ENCODE data around the gene GOLGA2. TPM values are rescaled to one million over a fixed set of nuclear protein-coding genes. Genes with fewer than 3 reads are reported as not detected.

GOLGA2 gene
- total RNA-seq, 2 experiments from 2014 or later, result 28.4 to 29.4 TPM

GRCh38 chr9:128316421-128316820, 40.6 kb upstream of the GOLGA2 start:
- DNase-seq (no peak), ATAC-seq (no peak)
- H3K36me3 Mint-ChIP-seq (ENCODE audit: low read depth), result peaks cover 15% of the 10 kb centered on the region
- no peak overlapping the region for H3K4me3 Mint-ChIP-seq
- ChIA-PET CTCF (no interaction called here), POLR2A (no interaction called here)
- intact Hi-C loops (cut with DNase I, micrococcal nuclease), result no loop called here
- H3K27ac Mint-ChIP-seq, result no peak overlapping the region
- no peaks in the 10 kb centered on the region for H3K27me3 Mint-ChIP-seq
- no peaks in the 10 kb centered on the region for H3K9me3 Mint-ChIP-seq (ENCODE audit: low read depth)
- H3K4me1 Mint-ChIP-seq, result no peaks in the 10 kb centered on the region

GRCh38 chr9:128314697-128315096, 38.9 kb upstream of the GOLGA2 start:
- ChIA-PET CTCF (interaction anchor here (0.6 kb wide), 1 partner anchor 47 kb away, joined by 3 read pairs; no protein-coding TSS in a partner anchor), POLR2A (interaction anchor here (0.7 kb wide), 1 partner anchor 14 kb away, joined by 3 read pairs; no protein-coding TSS in a partner anchor)
- Mint-ChIP-seq H3K9me3 (ENCODE audit: low read depth) (no peaks in the 10 kb centered on the region), H3K36me3 (ENCODE audit: low read depth) (peaks cover 21% of the 10 kb centered on the region), H3K27me3 (no peaks in the 10 kb centered on the region), H3K4me1 (no peaks in the 10 kb centered on the region), H3K27ac (no peak overlapping the region), H3K4me3 (no peak overlapping the region)
- ATAC-seq (no peak), DNase-seq (no peak)
- intact Hi-C loops (cut with DNase I, micrococcal nuclease), result no loop called here

GRCh38 chr9:128310461-128310860, 34.7 kb upstream of the GOLGA2 start:
- no peak overlapping the region for H3K27ac Mint-ChIP-seq
- POLR2A ChIA-PET, result interaction anchor here (0.7 kb wide), 1 partner anchor 11 kb away, joined by 3 read pairs; no protein-coding TSS in a partner anchor

GRCh38 chr9:128309551-128309950, 33.7 kb upstream of the GOLGA2 start:
- intact Hi-C loops (cut with DNase I, micrococcal nuclease), result no loop called here
- H3K9me3 Mint-ChIP-seq (ENCODE audit: low read depth), result no peaks in the 10 kb centered on the region

More at GRCh38 chr9:128310461-128310860, 34.7 kb upstream of the GOLGA2 start:
- CTCF ChIA-PET, result interaction anchor here (0.6 kb wide), 1 partner anchor 35 kb away, joined by 3 read pairs; the partner anchor contains the start of genes GOLGA2 and SWI5
- Mint-ChIP-seq H3K4me1 (no peaks in the 10 kb centered on the region), H3K27me3 (no peaks in the 10 kb centered on the region), H3K4me3 (no peak overlapping the region), H3K9me3 (ENCODE audit: low read depth) (no peaks in the 10 kb centered on the region), H3K36me3 (ENCODE audit: low read depth) (peaks cover 16% of the 10 kb centered on the region)
- ATAC-seq (no peak), DNase-seq (no peak)
- intact Hi-C loops (cut with DNase I, micrococcal nuclease), result no loop called here

GRCh38 chr9:128304971-128305288, 29.1 kb upstream of the GOLGA2 start:
- intact Hi-C loops (cut with DNase I, micrococcal nuclease), result no loop called here
- Mint-ChIP-seq H3K4me3 (no peak overlapping the region), H3K27ac (no peak overlapping the region), H3K27me3 (no peaks in the 10 kb centered on the region), H3K9me3 (ENCODE audit: low read depth) (no peaks in the 10 kb centered on the region), H3K4me1 (no peaks in the 10 kb centered on the region), H3K36me3 (ENCODE audit: low read depth) (peaks cover 8% of the 10 kb centered on the region)
- ATAC-seq (no peak), DNase-seq (no peak)
- CTCF ChIA-PET, result interaction anchor here (0.5 to 1.6 kb wide), 3 partner anchors 53 to 453 kb away, joined by 3 read pairs; no protein-coding TSS in a partner anchor
- POLR2A ChIA-PET, result no interaction called here

More at GRCh38 chr9:128309551-128309950, 33.7 kb upstream of the GOLGA2 start:
- POLR2A ChIA-PET, result no interaction called here
- no peak for ATAC-seq
- Mint-ChIP-seq H3K27me3 (no peaks in the 10 kb centered on the region), H3K4me3 (no peak overlapping the region), H3K36me3 (ENCODE audit: low read depth) (peaks cover 16% of the 10 kb centered on the region), H3K27ac (no peak overlapping the region), H3K4me1 (no peaks in the 10 kb centered on the region)
- DNase-seq, result no peak
- CTCF ChIA-PET, result interaction anchor here (0.6 kb wide), 1 partner anchor 200 kb away, joined by 4 read pairs; no protein-coding TSS in a partner anchor

GRCh38 chr9:128304136-128304970, 28.5 kb upstream of the GOLGA2 start:
- H3K36me3 Mint-ChIP-seq (ENCODE audit: low read depth), result peaks cover 6% of the 10 kb centered on the region
- no peak overlapping the region for H3K27ac Mint-ChIP-seq
- no peaks in the 10 kb centered on the region for H3K27me3 Mint-ChIP-seq
- ChIA-PET POLR2A (no interaction called here), CTCF (interaction anchor here (0.5 to 1.6 kb wide), 5 partner anchors 9 to 454 kb away, joined by 3 to 5 read pairs (median 3); partner anchors contain the start of gene URM1)
- no peak for DNase-seq
- H3K4me3 Mint-ChIP-seq, result no peak overlapping the region
- H3K4me1 Mint-ChIP-seq, result no peaks in the 10 kb centered on the region
- H3K9me3 Mint-ChIP-seq (ENCODE audit: low read depth), result no peaks in the 10 kb centered on the region
- intact Hi-C loops (cut with DNase I, micrococcal nuclease), result no loop called here
- ATAC-seq, result no peak

GRCh38 chr9:128298535-128299482, 23.0 kb upstream of the GOLGA2 start:
- Mint-ChIP-seq H3K9me3 (ENCODE audit: low read depth) (no peaks in the 10 kb centered on the region), H3K27ac (no peak overlapping the region), H3K4me1 (no peaks in the 10 kb centered on the region), H3K27me3 (no peaks in the 10 kb centered on the region), H3K4me3 (no peak overlapping the region), H3K36me3 (ENCODE audit: low read depth) (no peaks in the 10 kb centered on the region)
- no peak for ATAC-seq
- POLR2A ChIA-PET, result interaction anchor here (0.6 kb wide), 2 partner anchors 136 to 647 kb away, joined by 4 read pairs; no protein-coding TSS in a partner anchor
- CTCF ChIA-PET, result interaction anchor here (0.6 to 1.5 kb wide), 6 partner anchors 15 to 130 kb away, joined by 3 to 6 read pairs (median 4); partner anchors contain the start of gene TRUB2
- intact Hi-C loops (cut with DNase I, micrococcal nuclease), result loop anchor here (5.0 to 10.0 kb wide), 2 partner anchors 43 to 296 kb away; partner anchors contain the start of gene SLC27A4 (in 1 of the 2)
- no peak for DNase-seq

- ATAC-seq (no peak), DNase-seq (no peak)
- ChIA-PET POLR2A (no interaction called here), CTCF (interaction anchor here (1.4 to 2.1 kb wide), 3 partner anchors 9 to 117 kb away, joined by 4 read pairs; no protein-coding TSS in a partner anchor)
- Mint-ChIP-seq H3K36me3 (ENCODE audit: low read depth) (no peaks in the 10 kb centered on the region), H3K27ac (no peak overlapping the region), H3K4me3 (no peak overlapping the region), H3K9me3 (ENCODE audit: low read depth) (no peaks in the 10 kb centered on the region), H3K27me3 (no peaks in the 10 kb centered on the region), H3K4me1 (no peaks in the 10 kb centered on the region)
- intact Hi-C loops (cut with DNase I, micrococcal nuclease), result loop anchor here (5.0 to 10.0 kb wide), 2 partner anchors 45 to 298 kb away; partner anchors contain the start of gene SLC27A4 (in 1 of the 2)
These were observed 21.5 kb upstream of the GOLGA2 start for GRCh38 chr9:128297221-128297773.

- Mint-ChIP-seq H3K27ac (no peak overlapping the region), H3K4me1 (no peaks in the 10 kb centered on the region), H3K27me3 (no peaks in the 10 kb centered on the region), H3K9me3 (ENCODE audit: low read depth) (no peaks in the 10 kb centered on the region), H3K4me3 (no peak overlapping the region), H3K36me3 (ENCODE audit: low read depth) (no peaks in the 10 kb centered on the region)
- ATAC-seq (no peak), DNase-seq (no peak)
- intact Hi-C loops (cut with DNase I, micrococcal nuclease), result loop anchor here (5.0 to 10.0 kb wide), 2 partner anchors 46 to 298 kb away; partner anchors contain the start of gene SLC27A4 (in 1 of the 2)
- ChIA-PET POLR2A (no interaction called here), CTCF (interaction anchor here (1.4 to 2.1 kb wide), 5 partner anchors 7 to 118 kb away, joined by 3 to 5 read pairs (median 4); no protein-coding TSS in a partner anchor)
These were observed 20.8 kb upstream of the GOLGA2 start for GRCh38 chr9:128296340-128297220.

GRCh38 chr9:128294142-128294541, 18.3 kb upstream of the GOLGA2 start:
- Mint-ChIP-seq H3K4me3 (no peak overlapping the region), H3K36me3 (ENCODE audit: low read depth) (no peaks in the 10 kb centered on the region), H3K27me3 (no peaks in the 10 kb centered on the region), H3K27ac (no peak overlapping the region), H3K4me1 (no peaks in the 10 kb centered on the region), H3K9me3 (ENCODE audit: low read depth) (no peaks in the 10 kb centered on the region)
- ATAC-seq (no peak), DNase-seq (no peak)
- ChIA-PET POLR2A (no interaction called here), CTCF (interaction anchor here (0.6 to 1.2 kb wide), 3 partner anchors 16 to 96 kb away, joined by 3 to 6 read pairs (median 3); no protein-coding TSS in a partner anchor)
- intact Hi-C loops (cut with DNase I, micrococcal nuclease), result loop anchor here in 1 of 2 experiments (10.0 kb wide), 1 partner anchor 301 kb away; no protein-coding TSS in a partner anchor
